Measurements from ENCODE around the gene C19orf44.
A peak's percentile ranks its signal among the peaks of the same experiment; 100 is the strongest.

C19orf44 gene

GRCh38 chr19:16527334-16527935 is 31.2 kb downstream of the C19orf44 start:
- Histone ChIP-seq H3K36me3 (replicated peaks) (peaks cover 100% of the 10 kb centered on the region), H3K9me3 (no peaks in the 10 kb centered on the region), H3K4me1 (no peaks in the 10 kb centered on the region), H3K4me3 (no peak overlapping the region), H3K27me3 (ENCODE audit: low read depth) (no peaks in the 10 kb centered on the region)
- in situ Hi-C loops (cut with MboI; ENCODE audit: low sequenced_read_pairs), result no loop called here
- DNase-seq (ENCODE audit: low spot score in 2 of 2), result no peak

- Histone ChIP-seq H3K4me3 (no peak overlapping the region), H3K9me3 (no peaks in the 10 kb centered on the region), H3K36me3 (replicated peaks) (peaks cover 100% of the 10 kb centered on the region), H3K27me3 (ENCODE audit: low read depth) (no peaks in the 10 kb centered on the region), H3K4me1 (no peaks in the 10 kb centered on the region)
- in situ Hi-C loops (cut with MboI; ENCODE audit: low sequenced_read_pairs), result no loop called here
- peak; percentile 13 to 59 for DNase-seq (ENCODE audit: low spot score in 2 of 2)
These were observed 31.9 kb downstream of the C19orf44 start for GRCh38 chr19:16527971-16528521.

GRCh38 chr19:16529466-16530144 is 33.4 kb downstream of the C19orf44 start:
- Histone ChIP-seq H3K36me3 (replicated peaks) (peaks cover 100% of the 10 kb centered on the region), H3K9me3 (no peaks in the 10 kb centered on the region), H3K4me3 (no peak overlapping the region), H3K4me1 (no peaks in the 10 kb centered on the region), H3K27me3 (ENCODE audit: low read depth) (no peaks in the 10 kb centered on the region)
- in situ Hi-C loops (cut with MboI; ENCODE audit: low sequenced_read_pairs), result no loop called here
- no peak for DNase-seq (ENCODE audit: low spot score in 2 of 2)

- no peaks in the 10 kb centered on the region for H3K27me3 ChIP-seq (ENCODE audit: low read depth)
- DNase-seq (ENCODE audit: low spot score in 2 of 2), result no peak
- H3K36me3 ChIP-seq (replicated peaks), result peaks cover 100% of the 10 kb centered on the region
- no peaks in the 10 kb centered on the region for H3K9me3 ChIP-seq
- no peak overlapping the region for H3K4me3 ChIP-seq
- no peaks in the 10 kb centered on the region for H3K4me1 ChIP-seq
- in situ Hi-C loops (cut with MboI; ENCODE audit: low sequenced_read_pairs), result no loop called here
These were observed 34.6 kb downstream of the C19orf44 start for GRCh38 chr19:16530540-16531379.

GRCh38 chr19:16531380-16531669 is 35.1 kb downstream of the C19orf44 start:
- in situ Hi-C loops (cut with MboI; ENCODE audit: low sequenced_read_pairs), result no loop called here
- Histone ChIP-seq H3K9me3 (no peaks in the 10 kb centered on the region), H3K27me3 (ENCODE audit: low read depth) (no peaks in the 10 kb centered on the region), H3K4me3 (no peak overlapping the region), H3K36me3 (replicated peaks) (peaks cover 100% of the 10 kb centered on the region), H3K4me1 (no peaks in the 10 kb centered on the region)
- DNase-seq (ENCODE audit: low spot score in 2 of 2), result no peak

GRCh38 chr19:16532440-16533234 is 36.4 kb downstream of the C19orf44 start:
- Histone ChIP-seq H3K36me3 (replicated peaks) (peaks cover 98% of the 10 kb centered on the region), H3K27me3 (ENCODE audit: low read depth) (no peaks in the 10 kb centered on the region), H3K9me3 (no peaks in the 10 kb centered on the region), H3K4me3 (no peak overlapping the region), H3K4me1 (no peaks in the 10 kb centered on the region)
- DNase-seq (ENCODE audit: low spot score in 2 of 2), result no peak
- in situ Hi-C loops (cut with MboI; ENCODE audit: low sequenced_read_pairs), result no loop called here

GRCh38 chr19:16535381-16535780 is 39.2 kb downstream of the C19orf44 start:
- no peaks in the 10 kb centered on the region for H3K9me3 ChIP-seq
- H3K4me1 ChIP-seq, result no peaks in the 10 kb centered on the region
- peaks cover 96% of the 10 kb centered on the region for H3K36me3 ChIP-seq (replicated peaks)
- H3K4me3 ChIP-seq, result no peak overlapping the region
- DNase-seq (ENCODE audit: low spot score in 2 of 2), result no peak
- H3K27me3 ChIP-seq (ENCODE audit: low read depth), result no peaks in the 10 kb centered on the region
- in situ Hi-C loops (cut with MboI; ENCODE audit: low sequenced_read_pairs), result no loop called here

- no peaks in the 10 kb centered on the region for H3K4me1 ChIP-seq
- H3K27me3 ChIP-seq (ENCODE audit: low read depth), result no peaks in the 10 kb centered on the region
- peaks cover 95% of the 10 kb centered on the region for H3K36me3 ChIP-seq (replicated peaks)
- no peak overlapping the region for H3K4me3 ChIP-seq
- DNase-seq (ENCODE audit: low spot score in 2 of 2), result no peak
- H3K9me3 ChIP-seq, result no peaks in the 10 kb centered on the region
- in situ Hi-C loops (cut with MboI; ENCODE audit: low sequenced_read_pairs), result no loop called here
These were observed 39.9 kb downstream of the C19orf44 start for GRCh38 chr19:16536130-16536529.

GRCh38 chr19:16537111-16537510 is 40.9 kb downstream of the C19orf44 start:
- Histone ChIP-seq H3K27me3 (ENCODE audit: low read depth) (no peaks in the 10 kb centered on the region), H3K4me3 (no peak overlapping the region), H3K4me1 (no peaks in the 10 kb centered on the region), H3K9me3 (no peaks in the 10 kb centered on the region), H3K36me3 (replicated peaks) (peaks cover 93% of the 10 kb centered on the region)
- in situ Hi-C loops (cut with MboI; ENCODE audit: low sequenced_read_pairs), result no loop called here
- no peak for DNase-seq (ENCODE audit: low spot score in 2 of 2)

GRCh38 chr19:16540948-16541347 is 44.8 kb downstream of the C19orf44 start:
- H3K4me1 ChIP-seq, result peaks cover 8% of the 10 kb centered on the region
- H3K4me3 ChIP-seq, result peak overlapping the region; percentile 99
- H3K27me3 ChIP-seq (ENCODE audit: low read depth), result no peaks in the 10 kb centered on the region
- in situ Hi-C loops (cut with MboI; ENCODE audit: low sequenced_read_pairs), result no loop called here
- H3K9me3 ChIP-seq, result no peaks in the 10 kb centered on the region
- DNase-seq (ENCODE audit: low spot score in 2 of 2), result no peak
- peaks cover 60% of the 10 kb centered on the region for H3K36me3 ChIP-seq (replicated peaks)

- in situ Hi-C loops (cut with MboI; ENCODE audit: low sequenced_read_pairs), result no loop called here
- H3K9me3 ChIP-seq, result no peaks in the 10 kb centered on the region
- H3K27me3 ChIP-seq (ENCODE audit: low read depth), result no peaks in the 10 kb centered on the region
- peaks cover 8% of the 10 kb centered on the region for H3K4me1 ChIP-seq
- H3K4me3 ChIP-seq, result peak overlapping the region; percentile 99
- DNase-seq (ENCODE audit: low spot score in 2 of 2), result no peak
- peaks cover 54% of the 10 kb centered on the region for H3K36me3 ChIP-seq (replicated peaks)
These were observed 45.4 kb downstream of the C19orf44 start for GRCh38 chr19:16541526-16542044.

GRCh38 chr19:16542045-16542909 is 46.1 kb downstream of the C19orf44 start, which contains the start of gene CHERP:
Gene CHERP, minus strand, starts transcription at chr19:16542437. Its CDS starts 59 bp downstream, at chr19:16542378.
- peaks cover 49% of the 10 kb centered on the region for H3K36me3 ChIP-seq (replicated peaks)
- H3K27me3 ChIP-seq (ENCODE audit: low read depth), result no peaks in the 10 kb centered on the region
- H3K4me3 ChIP-seq, result peak within 1 kb of the TSS; percentile 99
- peak; percentile 93 to 94 for DNase-seq (ENCODE audit: low spot score in 2 of 2)
- H3K4me1 ChIP-seq, result peaks cover 8% of the 10 kb centered on the region
- in situ Hi-C loops (cut with MboI; ENCODE audit: low sequenced_read_pairs), result no loop called here
- H3K9me3 ChIP-seq, result no peaks in the 10 kb centered on the region
